ENCODE data around the gene MARS1. TPM values are rescaled to one million over a fixed set of nuclear protein-coding genes. Genes with fewer than 3 reads are reported as not detected.

The MARS1 gene
- total RNA-seq, 1 donor: 158 TPM

DNA sequence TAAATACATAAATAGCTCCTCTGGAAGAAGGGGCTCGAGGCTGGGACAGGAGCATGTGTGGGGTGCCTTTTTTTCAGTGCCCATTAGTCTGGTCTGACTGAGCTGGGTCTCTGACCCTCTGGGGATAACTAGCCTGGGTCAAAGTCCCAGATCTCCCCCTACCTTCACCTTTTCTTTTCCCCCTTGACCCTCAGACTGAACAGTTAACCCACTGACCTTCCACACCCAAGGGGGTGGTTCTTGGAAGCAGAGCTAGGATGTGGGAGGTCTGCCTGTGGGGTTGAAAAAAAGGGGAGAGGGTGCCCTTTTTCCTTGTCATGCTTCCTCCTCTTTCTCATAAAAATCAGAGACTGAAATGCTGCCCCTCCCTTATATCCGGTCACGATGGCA, 29.2 kb upstream of the MARS1 start:
- H3K4me3 ChIP-seq (ENCODE audit: low read depth, low read length): peak overlapping the region; percentile 78
- TF ChIP-seq, protein P1, sequence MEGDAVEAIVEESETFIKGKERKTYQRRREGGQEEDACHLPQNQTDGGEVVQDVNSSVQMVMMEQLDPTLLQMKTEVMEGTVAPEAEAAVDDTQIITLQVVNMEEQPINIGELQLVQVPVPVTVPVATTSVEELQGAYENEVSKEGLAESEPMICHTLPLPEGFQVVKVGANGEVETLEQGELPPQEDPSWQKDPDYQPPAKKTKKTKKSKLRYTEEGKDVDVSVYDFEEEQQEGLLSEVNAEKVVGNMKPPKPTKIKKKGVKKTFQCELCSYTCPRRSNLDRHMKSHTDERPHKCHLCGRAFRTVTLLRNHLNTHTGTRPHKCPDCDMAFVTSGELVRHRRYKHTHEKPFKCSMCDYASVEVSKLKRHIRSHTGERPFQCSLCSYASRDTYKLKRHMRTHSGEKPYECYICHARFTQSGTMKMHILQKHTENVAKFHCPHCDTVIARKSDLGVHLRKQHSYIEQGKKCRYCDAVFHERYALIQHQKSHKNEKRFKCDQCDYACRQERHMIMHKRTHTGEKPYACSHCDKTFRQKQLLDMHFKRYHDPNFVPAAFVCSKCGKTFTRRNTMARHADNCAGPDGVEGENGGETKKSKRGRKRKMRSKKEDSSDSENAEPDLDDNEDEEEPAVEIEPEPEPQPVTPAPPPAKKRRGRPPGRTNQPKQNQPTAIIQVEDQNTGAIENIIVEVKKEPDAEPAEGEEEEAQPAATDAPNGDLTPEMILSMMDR (IDR thresholded peaks at IDR 0.05; ENCODE audit: insufficient read depth, low read depth, low read length): no peak
- no peak for DNase-seq (ENCODE audit: low read depth)

DNA sequence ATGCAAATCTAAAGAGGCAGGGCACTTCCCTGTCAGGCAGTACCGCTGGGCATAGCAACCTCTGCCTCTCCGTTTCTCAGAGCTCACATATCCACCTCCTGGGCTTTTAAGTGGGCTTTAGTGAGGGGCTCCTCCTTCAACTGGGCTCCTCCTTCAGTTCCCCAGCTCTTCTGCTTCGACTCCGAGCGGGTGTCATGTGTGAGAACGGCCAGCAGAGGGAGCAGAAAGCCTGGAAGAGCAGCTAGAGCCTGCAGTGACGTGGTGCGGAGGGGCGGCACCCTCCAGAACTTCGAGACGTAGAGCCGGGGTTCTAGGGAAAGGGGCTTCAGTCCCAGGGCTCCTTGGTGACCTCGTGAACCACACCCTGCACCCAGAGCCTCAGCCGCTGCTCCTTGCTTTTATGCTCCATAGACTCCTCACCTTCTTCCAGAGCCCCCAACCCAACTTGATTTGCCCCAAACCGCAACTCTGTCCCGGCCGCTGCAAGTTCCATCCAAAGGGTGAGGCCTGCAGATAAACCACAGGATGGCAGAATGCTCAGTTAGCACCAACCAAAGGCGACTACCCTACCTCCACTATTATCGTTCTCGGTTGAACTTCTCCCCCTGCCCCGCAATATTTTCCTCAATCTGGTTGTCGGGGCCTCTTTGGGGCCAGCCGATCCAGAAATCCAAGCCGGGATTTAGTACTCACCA, 28.7 kb upstream of the MARS1 start:
- TF ChIP-seq, protein P1 (IDR thresholded peaks at IDR 0.05; ENCODE audit: insufficient read depth, low read depth, low read length): peak; percentile 83
- H3K4me3 ChIP-seq (ENCODE audit: low read depth, low read length): peak overlapping the region; percentile 78
- DNase-seq (ENCODE audit: low read depth): peak; percentile 96

DNA sequence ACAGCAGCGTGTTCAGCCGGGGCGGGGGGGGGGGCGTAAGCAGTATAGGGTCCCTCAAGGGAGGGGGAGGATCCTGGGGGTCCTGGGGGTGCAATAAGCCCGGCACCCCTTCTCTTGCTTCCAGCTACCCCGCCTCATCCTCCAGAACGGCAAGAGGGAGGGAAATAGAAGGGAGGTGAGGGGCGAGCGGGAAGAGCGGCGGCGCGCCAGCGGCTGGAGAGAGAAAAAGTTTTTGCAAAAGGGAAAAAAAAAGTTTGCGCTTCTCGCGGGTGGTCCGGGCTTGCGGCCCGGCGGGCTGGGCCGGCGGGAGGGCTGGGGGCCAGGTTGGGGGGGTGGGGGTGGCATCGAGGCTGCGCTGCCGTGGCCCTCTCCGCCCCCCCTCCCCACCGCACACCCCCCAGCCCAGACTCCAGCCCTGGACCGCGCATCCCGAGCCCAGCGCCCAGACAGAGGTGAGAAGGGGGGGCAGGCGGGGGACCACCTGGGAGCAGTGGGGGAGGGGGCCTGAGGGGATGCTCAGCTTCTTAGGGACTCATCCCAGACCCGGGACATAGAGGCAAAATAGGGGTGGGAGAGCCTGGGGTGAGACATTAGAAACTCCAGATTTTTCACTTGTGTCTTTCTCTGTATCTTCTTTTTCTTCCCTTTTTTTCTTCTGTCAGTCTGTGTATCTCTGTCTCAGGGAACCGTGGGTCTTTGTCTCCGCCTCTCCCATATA, 28.0 kb upstream of the MARS1 start, which contains the start of gene GLI1:
Gene GLI1, plus strand, starts transcription at position 36 of the 718 bp plus-strand sequence. CDS start 3,907 bp downstream, outside the sequence.
- H3K4me3 ChIP-seq (ENCODE audit: low read depth, low read length): peak within 1 kb of the TSS; percentile 78
- TF ChIP-seq, protein P1 (IDR thresholded peaks at IDR 0.05; ENCODE audit: insufficient read depth, low read depth, low read length): no peak
- DNase-seq (ENCODE audit: low read depth): no peak

DNA sequence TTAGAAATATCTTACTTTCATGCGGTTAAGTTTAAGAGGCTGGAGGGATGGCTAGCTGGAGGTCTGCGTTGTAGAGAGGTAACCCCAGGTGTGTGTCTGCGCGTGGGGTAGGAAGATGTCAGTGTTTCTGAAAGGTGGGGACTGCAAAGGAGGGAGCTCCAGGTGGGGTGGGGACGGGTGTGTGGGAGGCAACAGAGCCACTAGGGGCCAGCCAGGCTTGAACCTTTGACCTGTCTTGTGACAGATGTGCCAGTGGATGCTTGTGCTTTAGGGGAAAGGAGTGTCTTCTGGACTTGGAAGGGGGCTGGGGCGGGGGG, 27.4 kb upstream of the MARS1 start:
- peak overlapping the region; percentile 78 for H3K4me3 ChIP-seq (ENCODE audit: low read depth, low read length)
- DNase-seq (ENCODE audit: low read depth): no peak
- TF ChIP-seq, protein P1 (IDR thresholded peaks at IDR 0.05; ENCODE audit: insufficient read depth, low read depth, low read length): no peak

DNA sequence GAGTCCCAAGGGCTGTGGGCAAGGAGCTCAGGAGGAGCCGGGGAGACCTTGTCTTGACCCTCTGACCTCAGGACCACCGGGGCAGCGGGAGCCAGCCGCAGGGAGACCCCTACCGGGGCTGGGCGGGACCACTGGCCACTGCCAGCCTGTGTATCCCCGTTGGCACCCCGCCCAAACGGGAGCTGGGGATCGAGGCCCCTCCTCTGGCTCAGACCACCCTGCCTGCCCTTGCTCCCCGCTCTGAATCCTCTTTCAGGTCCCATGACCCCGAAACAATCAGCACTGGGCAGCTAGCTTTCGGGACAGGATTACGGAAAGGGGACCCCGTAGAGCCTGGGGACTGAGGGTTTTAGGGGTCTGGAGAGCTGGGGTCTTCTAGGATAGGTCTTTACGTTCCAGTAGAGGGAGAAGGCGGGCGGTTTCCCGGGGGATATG, 27.0 kb upstream of the MARS1 start:
- TF ChIP-seq, protein P1 (IDR thresholded peaks at IDR 0.05; ENCODE audit: insufficient read depth, low read depth, low read length): no peak
- peak overlapping the region; percentile 78 for H3K4me3 ChIP-seq (ENCODE audit: low read depth, low read length)
- DNase-seq (ENCODE audit: low read depth): no peak

DNA sequence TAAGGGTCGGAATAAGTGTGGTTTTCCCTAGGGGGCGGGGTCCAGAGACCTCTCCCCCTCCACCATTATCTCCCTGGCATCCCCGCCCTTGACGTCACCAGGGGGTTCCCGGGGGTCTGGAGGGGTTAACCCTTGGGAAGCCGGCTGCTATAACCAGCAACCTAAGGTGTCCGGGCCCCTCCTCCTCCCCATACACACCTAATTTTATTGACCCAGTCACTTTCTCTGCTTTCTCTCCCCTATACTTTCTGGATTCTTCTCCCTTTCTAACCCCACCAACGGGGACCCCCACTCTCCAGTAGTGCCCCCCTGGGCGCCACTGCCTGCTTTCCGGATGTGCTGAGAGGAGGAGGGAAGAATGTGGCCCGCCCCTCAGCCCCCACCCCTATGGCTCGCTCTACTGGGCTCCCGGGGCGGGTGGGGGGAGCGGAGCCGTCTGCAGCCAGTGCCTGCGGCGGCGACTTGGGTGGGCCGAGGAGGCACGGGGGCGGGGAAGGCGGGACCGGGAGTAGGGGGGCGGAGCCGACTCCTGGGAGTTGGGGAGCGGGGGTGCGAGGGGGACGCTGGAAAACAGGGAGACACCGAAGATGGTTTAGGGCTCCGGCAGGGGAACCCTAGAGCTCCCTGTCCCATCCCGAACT, 26.5 kb upstream of the MARS1 start:
- DNase-seq (ENCODE audit: low read depth): peak; percentile 74
- TF ChIP-seq, protein P1 (IDR thresholded peaks at IDR 0.05; ENCODE audit: insufficient read depth, low read depth, low read length): no peak
- H3K4me3 ChIP-seq (ENCODE audit: low read depth, low read length): peak overlapping the region; percentile 78

Data from fibroblast of villous mesenchyme (primary cell).